HT-29 (cell line): ENCODE data around the gene WDR31. TPM values are rescaled to one million over a fixed set of nuclear protein-coding genes. Genes with fewer than 3 reads are reported as not detected.

Experiments used
- total RNA-seq: library from RNA; depleted of rRNA; stranded (reverse); fragments of >200 nt; shearing (Covaris generic); gene quantifications from 2 replicates; pipeline ENCODE4 v1.2.3, GENCODE V29; 2014; rRNA removed

Gene WDR31
- total RNA-seq, 1 experiment from 2014 or later = 0.74 TPM

Other genes with a start within 250 kb of the WDR31 start
- 1.8 and 3.4 TPM in 2 replicates for gene SLC31A2, start 189.3 kb downstream of the WDR31 start, total RNA-seq
- gene FKBP15, start 119.0 kb downstream of the WDR31 start, total RNA-seq = 14.7 and 16.0 TPM in 2 replicates
- gene SLC31A1, start 118.7 kb downstream of the WDR31 start, total RNA-seq = 13.4 TPM in 2 replicates
- gene CDC26, start 64.7 kb downstream of the WDR31 start, total RNA-seq = 20.2 and 22.6 TPM in 2 replicates
- gene PRPF4, start 64.6 kb downstream of the WDR31 start, total RNA-seq = 21.3 and 21.8 TPM in 2 replicates
- 6.1 and 7.1 TPM in 2 replicates for gene RNF183, start 36.9 kb downstream of the WDR31 start, total RNA-seq
- 31.5 and 34.1 TPM in 2 replicates for gene BSPRY, start 9.3 kb upstream of the WDR31 start, total RNA-seq
- 73.3 and 78.1 TPM in 2 replicates for gene HDHD3, start 36.7 kb upstream of the WDR31 start, total RNA-seq
- gene ALAD, start 61.0 kb upstream of the WDR31 start, total RNA-seq = 16.0 and 20.8 TPM in 2 replicates
- gene POLE3, start 70.4 kb upstream of the WDR31 start, total RNA-seq = 83.0 and 84.4 TPM in 2 replicates
- 0.92 and 1.1 TPM in 2 replicates for gene C9orf43, start 70.5 kb upstream of the WDR31 start, total RNA-seq
- gene RGS3, start 123.5 kb upstream of the WDR31 start, total RNA-seq = 71.2 and 76.8 TPM in 2 replicates